Progenitor cell of endocrine pancreas (in vitro differentiated cells): ENCODE data around the gene NIPA2. TPM values are rescaled to one million over a fixed set of nuclear protein-coding genes. Genes with fewer than 3 reads are reported as not detected.

Source experiments
- DNase-seq: peaks from one replicate; pipeline ENCODE4 v3.0.0; 2021; ENCODE audit warnings: low spot score; ENCODE audit not compliant: unreplicated experiment
- H3K27ac Mint-ChIP-seq: 2 replicates; pipeline ENCODE4 v1.8.0; 2021; ENCODE audit warnings: mild to moderate bottlenecking, moderate library complexity, mixed read lengths
- H3K27me3 Mint-ChIP-seq: 2 replicates; pipeline ENCODE4 v1.8.0; 2021; ENCODE audit warnings: mixed read lengths
- H3K36me3 Mint-ChIP-seq: 2 replicates; pipeline ENCODE4 v1.8.0; 2022; ENCODE audit warnings: mixed read lengths; ENCODE audit not compliant: insufficient read depth
- H3K4me1 Mint-ChIP-seq: 2 replicates; pipeline ENCODE4 v1.8.0; 2021; ENCODE audit warnings: low read depth, mixed read lengths
- H3K4me3 Mint-ChIP-seq: 2 replicates; pipeline ENCODE4 v1.8.0; 2021; ENCODE audit warnings: low read depth, mild to moderate bottlenecking, moderate library complexity, mixed read lengths
- H3K9me3 Mint-ChIP-seq: 2 replicates; pipeline ENCODE4 v1.8.0; 2021; ENCODE audit warnings: low read depth, mixed read lengths
- CTCF ChIP-seq: fragments of 200-600 bp; sonication (generic); IDR thresholded peaks from one replicate; pipeline ENCODE4 v1.5.0; 2021; ENCODE audit warnings: antibody characterized with exemption, mild to moderate bottlenecking; ENCODE audit not compliant: unreplicated experiment
- total RNA-seq: library from RNA; stranded (reverse); gene quantifications from 2 replicates; pipeline ENCODE4 v1.2.1, GENCODE V29; 2021

NIPA2 gene
- total RNA-seq, 1 donor from 2014 or later = 34.3 TPM

GRCh38 chr15:22908830-22909229, 70.4 kb downstream of the NIPA2 start:
- Mint-ChIP-seq H3K27me3 (no peaks in the 10 kb centered on the region), H3K9me3 (no peaks in the 10 kb centered on the region), H3K4me1 (no peaks in the 10 kb centered on the region), H3K27ac (no peak overlapping the region), H3K36me3 (peaks cover 33% of the 10 kb centered on the region), H3K4me3 (no peak overlapping the region)
- TF ChIP-seq CTCF = no peak
- DNase-seq = no peak

GRCh38 chr15:22911306-22911705, 72.8 kb downstream of the NIPA2 start:
- TF ChIP-seq CTCF = no peak
- peaks cover 42% of the 10 kb centered on the region for H3K36me3 Mint-ChIP-seq

GRCh38 chr15:22912256-22912655, 73.8 kb downstream of the NIPA2 start:
- Mint-ChIP-seq H3K4me1 (no peaks in the 10 kb centered on the region), H3K4me3 (no peak overlapping the region), H3K36me3 (peaks cover 42% of the 10 kb centered on the region), H3K27me3 (no peaks in the 10 kb centered on the region), H3K9me3 (no peaks in the 10 kb centered on the region), H3K27ac (no peak overlapping the region)
- no peak for TF ChIP-seq CTCF
- DNase-seq = no peak

More at GRCh38 chr15:22911306-22911705, 72.8 kb downstream of the NIPA2 start:
- H3K4me1 Mint-ChIP-seq = no peaks in the 10 kb centered on the region
- H3K27me3 Mint-ChIP-seq = no peaks in the 10 kb centered on the region
- no peak for DNase-seq
- no peak overlapping the region for H3K4me3 Mint-ChIP-seq
- no peaks in the 10 kb centered on the region for H3K9me3 Mint-ChIP-seq
- H3K27ac Mint-ChIP-seq = no peak overlapping the region

GRCh38 chr15:22913646-22914380, 75.3 kb downstream of the NIPA2 start:
- Mint-ChIP-seq H3K27me3 (no peaks in the 10 kb centered on the region), H3K27ac (peak overlapping the region; percentile 52)

GRCh38 chr15:22915866-22916515, 77.5 kb downstream of the NIPA2 start:
- Mint-ChIP-seq H3K4me1 (no peaks in the 10 kb centered on the region), H3K36me3 (peaks cover 35% of the 10 kb centered on the region), H3K4me3 (no peak overlapping the region), H3K27me3 (no peaks in the 10 kb centered on the region), H3K9me3 (no peaks in the 10 kb centered on the region), H3K27ac (no peak overlapping the region)
- no peak for DNase-seq
- no peak for TF ChIP-seq CTCF

More at GRCh38 chr15:22913646-22914380, 75.3 kb downstream of the NIPA2 start:
- no peaks in the 10 kb centered on the region for H3K9me3 Mint-ChIP-seq
- DNase-seq = no peak
- no peaks in the 10 kb centered on the region for H3K4me1 Mint-ChIP-seq
- H3K36me3 Mint-ChIP-seq = peaks cover 38% of the 10 kb centered on the region
- TF ChIP-seq CTCF = no peak
- H3K4me3 Mint-ChIP-seq = no peak overlapping the region
